Measurements from ENCODE around the gene C17orf113.

Gene C17orf113

GRCh38 chr17:42049834-42050392 is 488 bp downstream of the C17orf113 start:
- peak overlapping the region; percentile 57 for H3K9ac ChIP-seq (ENCODE audit: insufficient read length, low read depth)
- no peaks in the 10 kb centered on the region for H3K9me3 ChIP-seq (ENCODE audit: insufficient read depth, low read length)
- H3K27me3 ChIP-seq (ENCODE audit: insufficient read depth, insufficient read length): no peaks in the 10 kb centered on the region
- no peaks in the 10 kb centered on the region for H3K36me3 ChIP-seq (ENCODE audit: insufficient read depth, insufficient read length, low read length)
- H3K4me1 ChIP-seq (ENCODE audit: insufficient read depth, insufficient read length): peaks cover 6% of the 10 kb centered on the region
- peak overlapping the region; percentile 55 for H3K4me3 ChIP-seq (ENCODE audit: insufficient read length, low read depth)
- TF ChIP-seq YY1 (IDR thresholded peaks at IDR 0.05; ENCODE audit: insufficient read depth, insufficient read length): no peak
- TF ChIP-seq SUZ12 (IDR thresholded peaks at IDR 0.05; ENCODE audit: extremely low read depth, insufficient read depth, insufficient read length): no peak
- TF ChIP-seq ZNF274 (IDR thresholded peaks at IDR 0.05; ENCODE audit: low read depth, low read length): no peak
- no peak for DNase-seq (ENCODE audit: low read depth, low spot score)

- Histone ChIP-seq H3K9ac (ENCODE audit: insufficient read length, low read depth) (no peak overlapping the region), H3K27me3 (ENCODE audit: insufficient read depth, insufficient read length) (no peaks in the 10 kb centered on the region), H3K36me3 (ENCODE audit: insufficient read depth, insufficient read length, low read length) (no peaks in the 10 kb centered on the region), H3K9me3 (ENCODE audit: insufficient read depth, low read length) (no peaks in the 10 kb centered on the region), H3K4me1 (ENCODE audit: insufficient read depth, insufficient read length) (peaks cover 10% of the 10 kb centered on the region), H3K4me3 (ENCODE audit: insufficient read length, low read depth) (no peak overlapping the region)
- DNase-seq (ENCODE audit: low read depth, low spot score): no peak
- no peak for TF ChIP-seq YY1 (IDR thresholded peaks at IDR 0.05; ENCODE audit: insufficient read depth, insufficient read length)
- no peak for TF ChIP-seq ZNF274 (IDR thresholded peaks at IDR 0.05; ENCODE audit: low read depth, low read length)
- TF ChIP-seq SUZ12 (IDR thresholded peaks at IDR 0.05; ENCODE audit: extremely low read depth, insufficient read depth, insufficient read length): no peak
Measured at GRCh38 chr17:42047343-42047742, 3.1 kb downstream of the C17orf113 start.

GRCh38 chr17:42045719-42046118 is 4.7 kb downstream of the C17orf113 start:
- no peaks in the 10 kb centered on the region for H3K36me3 ChIP-seq (ENCODE audit: insufficient read depth, insufficient read length, low read length)
- TF ChIP-seq SUZ12 (IDR thresholded peaks at IDR 0.05; ENCODE audit: extremely low read depth, insufficient read depth, insufficient read length) (no peak), YY1 (IDR thresholded peaks at IDR 0.05; ENCODE audit: insufficient read depth, insufficient read length) (no peak), ZNF274 (IDR thresholded peaks at IDR 0.05; ENCODE audit: low read depth, low read length) (no peak)
- no peaks in the 10 kb centered on the region for H3K9me3 ChIP-seq (ENCODE audit: insufficient read depth, low read length)
- no peaks in the 10 kb centered on the region for H3K27me3 ChIP-seq (ENCODE audit: insufficient read depth, insufficient read length)
- no peak overlapping the region for H3K9ac ChIP-seq (ENCODE audit: insufficient read length, low read depth)
- peaks cover 12% of the 10 kb centered on the region for H3K4me1 ChIP-seq (ENCODE audit: insufficient read depth, insufficient read length)
- DNase-seq (ENCODE audit: low read depth, low spot score): no peak
- no peak overlapping the region for H3K4me3 ChIP-seq (ENCODE audit: insufficient read length, low read depth)

GRCh38 chr17:42042598-42043319 is 7.6 kb downstream of the C17orf113 start:
- no peak for DNase-seq (ENCODE audit: low read depth, low spot score)
- no peaks in the 10 kb centered on the region for H3K27me3 ChIP-seq (ENCODE audit: insufficient read depth, insufficient read length)
- TF ChIP-seq SUZ12 (IDR thresholded peaks at IDR 0.05; ENCODE audit: extremely low read depth, insufficient read depth, insufficient read length) (no peak), YY1 (IDR thresholded peaks at IDR 0.05; ENCODE audit: insufficient read depth, insufficient read length) (no peak), ZNF274 (IDR thresholded peaks at IDR 0.05; ENCODE audit: low read depth, low read length) (no peak)

GRCh38 chr17:42041619-42042018 is 8.8 kb downstream of the C17orf113 start:
- TF ChIP-seq SUZ12 (IDR thresholded peaks at IDR 0.05; ENCODE audit: extremely low read depth, insufficient read depth, insufficient read length) (no peak), YY1 (IDR thresholded peaks at IDR 0.05; ENCODE audit: insufficient read depth, insufficient read length) (no peak), ZNF274 (IDR thresholded peaks at IDR 0.05; ENCODE audit: low read depth, low read length) (no peak)
- Histone ChIP-seq H3K9me3 (ENCODE audit: insufficient read depth, low read length) (no peaks in the 10 kb centered on the region), H3K27me3 (ENCODE audit: insufficient read depth, insufficient read length) (no peaks in the 10 kb centered on the region), H3K4me1 (ENCODE audit: insufficient read depth, insufficient read length) (peaks cover 21% of the 10 kb centered on the region), H3K4me3 (ENCODE audit: insufficient read length, low read depth) (no peak overlapping the region), H3K9ac (ENCODE audit: insufficient read length, low read depth) (no peak overlapping the region), H3K36me3 (ENCODE audit: insufficient read depth, insufficient read length, low read length) (no peaks in the 10 kb centered on the region)
- no peak for DNase-seq (ENCODE audit: low read depth, low spot score)

More at GRCh38 chr17:42042598-42043319, 7.6 kb downstream of the C17orf113 start:
- Histone ChIP-seq H3K9me3 (ENCODE audit: insufficient read depth, low read length) (no peaks in the 10 kb centered on the region), H3K9ac (ENCODE audit: insufficient read length, low read depth) (peak overlapping the region; percentile 22), H3K4me1 (ENCODE audit: insufficient read depth, insufficient read length) (peaks cover 15% of the 10 kb centered on the region), H3K36me3 (ENCODE audit: insufficient read depth, insufficient read length, low read length) (no peaks in the 10 kb centered on the region), H3K4me3 (ENCODE audit: insufficient read length, low read depth) (no peak overlapping the region)

GRCh38 chr17:42040818-42041217 is 9.6 kb downstream of the C17orf113 start:
- Histone ChIP-seq H3K4me3 (ENCODE audit: insufficient read length, low read depth) (no peak overlapping the region), H3K27me3 (ENCODE audit: insufficient read depth, insufficient read length) (no peaks in the 10 kb centered on the region), H3K4me1 (ENCODE audit: insufficient read depth, insufficient read length) (peaks cover 21% of the 10 kb centered on the region), H3K9ac (ENCODE audit: insufficient read length, low read depth) (no peak overlapping the region), H3K9me3 (ENCODE audit: insufficient read depth, low read length) (no peaks in the 10 kb centered on the region), H3K36me3 (ENCODE audit: insufficient read depth, insufficient read length, low read length) (no peaks in the 10 kb centered on the region)
- DNase-seq (ENCODE audit: low read depth, low spot score): no peak
- TF ChIP-seq YY1 (IDR thresholded peaks at IDR 0.05; ENCODE audit: insufficient read depth, insufficient read length) (no peak), ZNF274 (IDR thresholded peaks at IDR 0.05; ENCODE audit: low read depth, low read length) (no peak), SUZ12 (IDR thresholded peaks at IDR 0.05; ENCODE audit: extremely low read depth, insufficient read depth, insufficient read length) (no peak)
